Thyroid gland (tissue), 4 donors: Measurements from ENCODE around the gene IFFO2. TPM values are rescaled to one million over a fixed set of nuclear protein-coding genes. Genes with fewer than 3 reads are reported as not detected.

Experiments
- DNase-seq, 2 donors: peaks; one replicate each; pipeline ENCODE4 v3.0.0-alpha.2; 2019
- H3K27ac ChIP-seq, 3 donors: fragments of 200-600 bp; sonication (generic); 1 replicate in 2 of 3; 2 replicates in 1 of 3; pipeline ENCODE4 v1.5.1; 2016 to 2019; ENCODE audit warnings: mild to moderate bottlenecking in 1 of 3, moderate library complexity in 1 of 3
- H3K27me3 ChIP-seq: fragments of 200-600 bp; sonication (generic); one replicate; pipeline ENCODE4 v1.5.1; 2019
- H3K36me3 ChIP-seq, 2 donors: fragments of 200-600 bp; sonication (generic); one replicate each; pipeline ENCODE4 v1.5.1; 2016 to 2019
- H3K4me1 ChIP-seq, 2 donors: fragments of 200-600 bp; sonication (generic); one replicate each; pipeline ENCODE4 v1.5.1; 2017 to 2019
- H3K4me3 ChIP-seq, 3 donors: fragments of 200-600 bp; sonication (generic); replicated peaks in 1 of 3; 1 replicate in 2 of 3; 2 replicates in 1 of 3; pipeline ENCODE4 v1.5.1; 2016; ENCODE audit warnings: mild to moderate bottlenecking in 1 of 3
- H3K9me3 ChIP-seq: fragments of 200-600 bp; sonication (generic); one replicate; pipeline ENCODE4 v1.5.1; 2017
- POLR2A ChIP-seq, 2 donors: fragments of 450-650 bp; IDR thresholded peaks; one replicate each; pipeline ENCODE4 v1.6.1; 2017; ENCODE audit warnings: antibody characterized with exemption in 2 of 2, mild to moderate bottlenecking in 2 of 2, moderate library complexity in 1 of 2
- WGBS, 2 donors: methylation state at CpG; one replicate each; pipeline ENCODE4 v1.1.5; 2017; 5-methylcytosine and 5-hydroxymethylcytosine counted together
- intact Hi-C: fragments of 100-400 bp; cut with DNase I; formaldehyde crosslinking; loops from one replicate; pipeline ENCODE4 v1.15.1; 2023
- total RNA-seq, 4 donors: library from RNA; depleted of rRNA; stranded (reverse); fragments of >200 nt; gene quantifications; one replicate each; pipeline ENCODE4 v1.2.3, GENCODE V29; 2016
- TF ChIP-seq, protein P1 (sequence below), 6 experiments: fragments of 200-600 bp in 3 of 6; fragments of 450-650 bp in 3 of 6; sonication (generic) in 3 of 6; IDR thresholded peaks; one replicate each; pipeline ENCODE4 v1.5.1; 2016 to 2019; ENCODE audit warnings: antibody characterized with exemption in 6 of 6, mild to moderate bottlenecking in 2 of 6, inconsistent platforms in 1 of 6, moderate library complexity in 1 of 6

The IFFO2 gene
- total RNA-seq, 4 donors from 2014 or later, result 7.2 to 11.3 (median 10.1) TPM

- no peaks in the 10 kb centered on the region for H3K36me3 ChIP-seq
- intact Hi-C loops, result no loop called here
- no peak overlapping the region for H3K4me3 ChIP-seq
- H3K9me3 ChIP-seq, result no peaks in the 10 kb centered on the region
- no peak for DNase-seq
- TF ChIP-seq, protein P1, sequence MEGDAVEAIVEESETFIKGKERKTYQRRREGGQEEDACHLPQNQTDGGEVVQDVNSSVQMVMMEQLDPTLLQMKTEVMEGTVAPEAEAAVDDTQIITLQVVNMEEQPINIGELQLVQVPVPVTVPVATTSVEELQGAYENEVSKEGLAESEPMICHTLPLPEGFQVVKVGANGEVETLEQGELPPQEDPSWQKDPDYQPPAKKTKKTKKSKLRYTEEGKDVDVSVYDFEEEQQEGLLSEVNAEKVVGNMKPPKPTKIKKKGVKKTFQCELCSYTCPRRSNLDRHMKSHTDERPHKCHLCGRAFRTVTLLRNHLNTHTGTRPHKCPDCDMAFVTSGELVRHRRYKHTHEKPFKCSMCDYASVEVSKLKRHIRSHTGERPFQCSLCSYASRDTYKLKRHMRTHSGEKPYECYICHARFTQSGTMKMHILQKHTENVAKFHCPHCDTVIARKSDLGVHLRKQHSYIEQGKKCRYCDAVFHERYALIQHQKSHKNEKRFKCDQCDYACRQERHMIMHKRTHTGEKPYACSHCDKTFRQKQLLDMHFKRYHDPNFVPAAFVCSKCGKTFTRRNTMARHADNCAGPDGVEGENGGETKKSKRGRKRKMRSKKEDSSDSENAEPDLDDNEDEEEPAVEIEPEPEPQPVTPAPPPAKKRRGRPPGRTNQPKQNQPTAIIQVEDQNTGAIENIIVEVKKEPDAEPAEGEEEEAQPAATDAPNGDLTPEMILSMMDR (IDR thresholded peaks at IDR 0.05), result no peak
- TF ChIP-seq POLR2A (IDR thresholded peaks at IDR 0.05), result no peak
- H3K27ac ChIP-seq, result peak overlapping the region; percentile 57 to 94 (median 90)
- 81 to 86% methylated on average over 18 of the region's 18 CpGs for WGBS, 2 donors
- H3K27me3 ChIP-seq, result no peaks in the 10 kb centered on the region
- H3K4me1 ChIP-seq, result peaks cover 42 to 62% of the 10 kb centered on the region in 2 donors
These were observed 33.4 kb downstream of the IFFO2 start for GRCh38 chr1:18922848-18923755.

DNA sequence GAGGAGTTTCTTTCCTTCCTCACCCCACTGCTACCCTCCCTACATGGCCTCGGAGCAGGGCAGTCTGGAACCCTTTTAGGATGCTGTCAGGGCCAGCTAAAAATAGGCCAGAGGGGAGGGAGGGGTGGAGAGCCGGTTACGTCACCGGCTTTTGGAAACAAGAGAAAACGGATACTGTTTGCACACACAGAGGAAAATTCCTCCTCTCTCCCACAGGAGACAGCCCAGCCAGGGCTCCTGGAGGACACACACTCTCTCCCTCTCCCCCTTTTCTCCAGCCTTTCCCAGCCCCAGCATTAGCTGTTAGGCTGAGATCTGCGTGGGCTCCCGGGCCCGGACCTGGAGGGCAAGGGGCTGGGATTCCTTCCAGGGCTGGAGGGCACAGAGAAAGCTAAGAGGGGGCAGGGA is 34.2 kb downstream of the IFFO2 start:
- intact Hi-C loops, result no loop called here
- peak; percentile 62 to 78 for DNase-seq

DNA sequence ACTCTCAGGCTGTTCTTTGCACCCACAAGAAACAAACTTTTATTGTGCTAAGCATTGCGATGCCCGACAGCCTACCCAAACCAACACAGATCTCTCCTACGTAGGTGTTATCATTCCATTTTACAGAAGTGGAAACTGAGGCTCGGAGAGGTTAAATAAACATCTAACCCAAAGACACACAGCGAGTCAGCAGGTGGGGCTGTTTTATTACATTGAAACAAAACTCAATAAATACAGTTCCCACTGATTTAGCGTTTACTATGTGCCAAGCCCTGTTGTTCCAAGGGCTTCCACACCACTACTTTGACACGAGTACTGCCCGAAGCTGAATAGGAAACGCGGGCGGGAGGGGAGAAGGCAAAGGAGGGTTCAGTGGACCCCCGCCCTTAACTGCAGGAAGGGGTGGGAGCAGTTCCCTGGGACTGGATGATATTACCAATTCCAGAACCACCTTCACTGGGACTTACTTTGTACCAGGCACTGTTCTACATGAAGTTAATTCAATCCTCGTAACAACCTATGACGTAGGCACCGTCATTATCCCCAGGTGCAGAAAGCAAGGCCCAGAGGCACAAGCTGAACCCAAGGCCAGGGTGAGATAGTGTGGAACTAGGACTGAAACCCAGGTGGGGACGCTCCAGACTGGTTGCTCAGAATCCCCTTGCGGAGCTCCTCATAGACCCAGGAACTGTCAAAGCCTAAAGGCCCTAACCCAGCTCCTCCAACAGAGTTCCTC is 34.8 kb downstream of the IFFO2 start:
- H3K4me1 ChIP-seq, result peaks cover 36 to 48% of the 10 kb centered on the region in 2 donors
- H3K27me3 ChIP-seq, result no peaks in the 10 kb centered on the region
- no peaks in the 10 kb centered on the region for H3K9me3 ChIP-seq
- intact Hi-C loops, result no loop called here
- peak overlapping the region in 2 of 3 donors; percentile 90 to 94 for H3K27ac ChIP-seq
- no peaks in the 10 kb centered on the region for H3K36me3 ChIP-seq
- TF ChIP-seq, protein P1 (IDR thresholded peaks at IDR 0.05), result peak in 1 of 6 experiments; percentile 13
- TF ChIP-seq POLR2A (IDR thresholded peaks at IDR 0.05), result no peak
- 78 to 79% methylated on average over 17 of the region's 17 CpGs for WGBS, 2 donors
- no peak for DNase-seq
- no peak overlapping the region for H3K4me3 ChIP-seq

More for the DNA sequence above, 34.2 kb downstream of the IFFO2 start:
- no peaks in the 10 kb centered on the region for H3K36me3 ChIP-seq
- H3K27ac ChIP-seq, result peak overlapping the region; percentile 57 to 94 (median 90)
- no peaks in the 10 kb centered on the region for H3K27me3 ChIP-seq
- 25 to 27% methylated on average over 8 of the region's 8 CpGs for WGBS, 2 donors
- H3K9me3 ChIP-seq, result no peaks in the 10 kb centered on the region
- TF ChIP-seq, protein P1 (IDR thresholded peaks at IDR 0.05), result peak in 3 of 6 experiments; percentile 16 to 20 (median 20)
- peak in 1 of 2 donors; percentile 53 for TF ChIP-seq POLR2A (IDR thresholded peaks at IDR 0.05)
- H3K4me1 ChIP-seq, result peaks cover 42 to 54% of the 10 kb centered on the region in 2 donors
- H3K4me3 ChIP-seq, result no peak overlapping the region

DNA sequence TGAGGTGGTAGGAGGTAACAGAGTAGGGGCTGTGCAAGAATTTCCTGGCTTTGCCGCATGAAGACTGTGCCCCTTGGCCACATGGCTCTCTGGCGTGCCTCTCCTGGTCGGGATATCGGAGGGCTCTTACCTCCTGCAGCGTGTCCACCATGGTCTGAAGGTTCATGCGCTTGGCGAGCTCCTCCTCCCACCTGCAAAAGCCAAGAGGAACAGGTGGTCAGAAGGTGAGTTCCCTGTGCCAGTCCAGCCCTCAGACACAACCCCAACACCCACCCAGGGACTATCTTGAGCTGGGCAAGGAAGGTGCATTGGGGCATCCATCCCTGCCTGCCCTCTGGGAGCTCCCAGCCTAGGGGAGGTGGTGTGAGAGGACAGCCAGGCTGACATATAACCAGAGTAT is 35.5 kb downstream of the IFFO2 start:
- 94 to 97% methylated on average over 5 to 7 of the region's 7 CpGs for WGBS, 2 donors
- Histone ChIP-seq H3K27ac (peak overlapping the region in 1 of 3 donors; percentile 90), H3K4me1 (peaks cover 30 to 40% of the 10 kb centered on the region in 2 donors), H3K9me3 (no peaks in the 10 kb centered on the region), H3K27me3 (no peaks in the 10 kb centered on the region), H3K36me3 (no peaks in the 10 kb centered on the region), H3K4me3 (no peak overlapping the region)
- no peak for DNase-seq
- intact Hi-C loops, result no loop called here
- TF ChIP-seq, protein P1 (IDR thresholded peaks at IDR 0.05), result no peak
- no peak for TF ChIP-seq POLR2A (IDR thresholded peaks at IDR 0.05)
